K562 (cell line): ENCODE measurements around the gene DNM1. TPM values are rescaled to one million over a fixed set of nuclear protein-coding genes. Genes with fewer than 3 reads are reported as not detected.

Experiments
- ATAC-seq: fragments of 200-7000 bp; cut with Tn5 transposase; 3 replicates; pipeline ENCODE4 v1.9.1; 2020; ENCODE audit warnings: moderate library complexity
- BruUV-seq: library from RNA; stranded (reverse); fragments of 400-500 nt; replicated peaks from 2 replicates; lab custom pipeline; 2021; lab: Mats Ljungman, UMichigan
- CTCF ChIA-PET: fragments of 300-600 bp; formaldehyde crosslinking; extraction: SDS; loops from one replicate; lab custom pipeline; 2021; ENCODE audit warnings: low intra/inter-chr PET ratio; lab: Yijun Ruan, JAX
- POLR2A ChIA-PET: fragments of 300-600, 350-650 bp; sonication (Branson Sonifier 250); formaldehyde crosslinking; extraction: SDS; loops from one replicate; lab custom pipeline; 2021; ENCODE audit warnings: antibody characterized with exemption, inconsistent platforms; lab: Yijun Ruan, JAX
- DNase-seq, 4 experiments: peaks; one replicate each; pipeline versions ENCODE4 v3.0.0 to v3.0.0-alpha.2; 2011 to 2018; ENCODE audit warnings: low spot score in 3 of 4, mixed read lengths in 3 of 4; ENCODE audit errors: extremely low read depth in 1 of 4
- FAIRE-seq: peaks from 2 replicates; lab custom pipeline; 2011; peaks lifted over from hg19 to GRCh38; lab: Jason Lieb, UNC
- H2AFZ ChIP-seq: 2 replicates; pipeline ENCODE4 v1.6.0; 2011; ENCODE audit warnings: low read depth, low read length, control low read depth, inconsistent platforms
- H3K27ac ChIP-seq: fragments of 200-600 bp; 3 replicates; pipeline ENCODE4 v1.8.0; 2011; ENCODE audit warnings: low read depth, mild to moderate bottlenecking, control low read depth, inconsistent platforms, low read length, moderate library complexity, mixed read lengths; ENCODE audit errors: extremely low read depth
- H3K27me3 ChIP-seq, 2 experiments: fragments of 300-600 bp in 1 of 2; 2 replicates in 1 of 2; 3 replicates in 1 of 2; pipeline versions ENCODE4 v1.6.0 to v1.8.0; 2011; ENCODE audit warnings: inconsistent platforms in 2 of 2, low read length in 2 of 2, mild to moderate bottlenecking in 1 of 2, mixed read lengths in 1 of 2, moderate library complexity in 1 of 2; ENCODE audit not compliant: control insufficient read depth in 2 of 2, insufficient read depth in 2 of 2
- H3K36me3 ChIP-seq: fragments of 300-600 bp; 3 replicates; pipeline ENCODE4 v1.8.0; 2011; ENCODE audit warnings: mild to moderate bottlenecking, low read length, inconsistent platforms; ENCODE audit not compliant: control insufficient read depth, insufficient read depth
- H3K4me1 ChIP-seq, 2 experiments: fragments of 200-600 bp in 1 of 2; replicated peaks in 1 of 2; 2 replicates in 1 of 2; 3 replicates in 1 of 2; pipeline versions ENCODE4 v1.5.1 to v1.8.0; 2011; ENCODE audit warnings: inconsistent platforms in 2 of 2, low read length in 2 of 2, mild to moderate bottlenecking in 1 of 2, mixed read lengths in 1 of 2, moderate library complexity in 1 of 2; ENCODE audit not compliant: control insufficient read depth in 2 of 2, insufficient read depth in 2 of 2
- H3K4me2 ChIP-seq: 2 replicates; pipeline ENCODE4 v1.6.1; 2011; ENCODE audit warnings: low read length, control low read depth, inconsistent platforms, mixed read lengths; ENCODE audit not compliant: insufficient read depth
- H3K4me3 ChIP-seq: fragments of 200-600 bp; sonication (generic), shearing (Covaris generic); 2 replicates; pipeline ENCODE4 v1.5.1; 2016; ENCODE audit warnings: control low read depth, inconsistent platforms
- H3K79me2 ChIP-seq: fragments of 200-600 bp; 3 replicates; pipeline ENCODE4 v1.8.0; 2011; ENCODE audit warnings: low read length, inconsistent platforms; ENCODE audit not compliant: control insufficient read depth, insufficient read depth
- H3K9ac ChIP-seq, 2 experiments: 2 replicates each; pipeline versions ENCODE4 v1.6.0 to v1.6.1; 2011; ENCODE audit warnings: low read depth in 2 of 2, low read length in 2 of 2, control low read depth in 1 of 2, inconsistent platforms in 1 of 2, mild to moderate bottlenecking in 1 of 2, mixed read lengths in 1 of 2; ENCODE audit not compliant: insufficient read depth in 1 of 2
- H3K9me1 ChIP-seq: one replicate; pipeline ENCODE4 v1.6.0; 2011; ENCODE audit warnings: inconsistent platforms, mild to moderate bottlenecking, low read length, moderate library complexity; ENCODE audit not compliant: control insufficient read depth, insufficient read depth
- H3K9me3 ChIP-seq: replicated peaks from 2 replicates; pipeline ENCODE4 v1.5.1; 2011; ENCODE audit warnings: low read depth, low read length, inconsistent platforms; ENCODE audit not compliant: control insufficient read depth, insufficient read depth
- H4K20me1 ChIP-seq: replicated peaks from 2 replicates; pipeline ENCODE4 v1.6.1; 2011; ENCODE audit warnings: low read length, inconsistent platforms, mixed read lengths; ENCODE audit not compliant: control insufficient read depth, insufficient read depth
- ATF1 ChIP-seq, 2 experiments: fragments of 450-650 bp in 1 of 2; IDR thresholded peaks; 2 replicates each; pipeline ENCODE4 v1.6.1; 2016; ENCODE audit warnings: missing compliant biosample characterization in 1 of 2, missing genetic modification characterization in 1 of 2
- BACH1 ChIP-seq: fragments of 200-800 bp; sonication (Bioruptor generic); IDR thresholded peaks from 2 replicates; pipeline ENCODE4 v1.6.1; 2016; ENCODE audit warnings: missing genetic modification characterization, missing compliant biosample characterization
- BRCA1 ChIP-seq, 2 experiments: fragments of 450-650 bp in 1 of 2; sonication (generic) in 1 of 2; formaldehyde crosslinking in 1 of 2; IDR thresholded peaks; 2 replicates each; pipeline versions ENCODE4 v1.5.0 to v1.6.1; 2017 to 2020; ENCODE audit warnings: mild to moderate bottlenecking in 1 of 2, missing genetic modification reagents in 1 of 2
- CEBPB ChIP-seq: fragments of 450-650 bp; IDR thresholded peaks from 2 replicates; pipeline ENCODE4 v1.6.1; 2016; ENCODE audit warnings: missing genetic modification characterization, missing compliant biosample characterization
- CEBPG ChIP-seq, 3 experiments: fragments of 200-800 bp in 1 of 3; sonication (Bioruptor generic) in 1 of 3; sonication (generic) in 1 of 3; formaldehyde crosslinking in 1 of 3; IDR thresholded peaks in 2 of 3; conservative IDR thresholded peaks in 1 of 3; 2 replicates each; pipeline versions ENCODE4 v1.6.1 to v1.8.0; 2016 to 2022; ENCODE audit warnings: missing compliant biosample characterization in 2 of 3, missing genetic modification characterization in 2 of 3, mild to moderate bottlenecking in 1 of 3, missing genetic modification reagents in 1 of 3
- CHD2 ChIP-seq: IDR thresholded peaks from 2 replicates; pipeline ENCODE4 v1.6.1; 2011; ENCODE audit warnings: low read depth, low read length
- CREB1 ChIP-seq, 2 experiments: sonication (generic) in 1 of 2; formaldehyde crosslinking in 1 of 2; IDR thresholded peaks; 2 replicates each; pipeline versions ENCODE4 v1.6.1 to v1.8.0; 2012 to 2022; ENCODE audit warnings: inconsistent platforms in 1 of 2, mild to moderate bottlenecking in 1 of 2, missing genetic modification reagents in 1 of 2, moderate library complexity in 1 of 2
- E2F3 ChIP-seq: fragments of 250-450 bp; sonication (Bioruptor Pico); IDR thresholded peaks from 2 replicates; pipeline ENCODE4 v1.4.0; 2020; ENCODE audit warnings: mild to moderate bottlenecking
- E2F5 ChIP-seq: sonication (generic); formaldehyde crosslinking; IDR thresholded peaks from 2 replicates; pipeline ENCODE4 v1.8.0; 2022; ENCODE audit warnings: mild to moderate bottlenecking, missing genetic modification reagents
- EP300 ChIP-seq: IDR thresholded peaks from 2 replicates; pipeline ENCODE4 v1.6.1; 2012; ENCODE audit warnings: low read length, improper control_type of control experiment
- FOXJ2 ChIP-seq: fragments of 200-800 bp; sonication (Bioruptor generic); IDR thresholded peaks from 2 replicates; pipeline ENCODE4 v1.6.1; 2016; ENCODE audit warnings: missing genetic modification characterization, missing compliant biosample characterization
- GTF2F1 ChIP-seq: IDR thresholded peaks from 2 replicates; pipeline ENCODE4 v1.6.1; 2011; ENCODE audit warnings: low read depth, low read length, improper control_type of control experiment
- NR1H2 ChIP-seq: sonication (generic); formaldehyde crosslinking; IDR thresholded peaks from 2 replicates; pipeline ENCODE4 v1.4.0; 2020; ENCODE audit warnings: mild to moderate bottlenecking, missing genetic modification reagents
- RNF2 ChIP-seq: sonication (generic); IDR thresholded peaks from 2 replicates; pipeline ENCODE4 v1.6.1; 2016
- SMARCA5 ChIP-seq: fragments of 450-650 bp; IDR thresholded peaks from 2 replicates; pipeline ENCODE4 v1.6.1; 2016
- ZNF354B ChIP-seq: fragments of 250-450 bp; sonication (Bioruptor Pico); IDR thresholded peaks from 2 replicates; pipeline ENCODE4 v1.4.0; 2020
- ZNF740 ChIP-seq, 3 experiments: fragments of 200-800 bp in 1 of 3; sonication (Bioruptor generic) in 1 of 3; sonication (generic) in 1 of 3; formaldehyde crosslinking in 1 of 3; IDR thresholded peaks; 2 replicates each; pipeline versions ENCODE4 v1.6.1 to v1.8.0; 2016 to 2022; ENCODE audit warnings: mild to moderate bottlenecking in 2 of 3, missing compliant biosample characterization in 2 of 3, missing genetic modification characterization in 2 of 3, missing genetic modification reagents in 1 of 3
- WGBS: fragments of 100-300 bp; shearing (Covaris generic); methylation state at CpG from one replicate; pipeline ENCODE4 v1.1.6; 2016; ENCODE audit warnings: low coverage, mixed read lengths; ENCODE audit not compliant: insufficient coverage; ENCODE audit errors: missing lambda C conversion rate; 5-methylcytosine and 5-hydroxymethylcytosine counted together
- in situ Hi-C: fragments of 300-500 bp; cut with MboI; formaldehyde crosslinking; loops from 4 replicates; pipeline ENCODE4 v1.15.0; 2018; ENCODE audit warnings: inconsistent platforms, mixed read lengths
- intact Hi-C: fragments of 100-400 bp; cut with micrococcal nuclease; formaldehyde crosslinking; loops from 2 replicates; pipeline ENCODE4 v1.14.2; 2022
- polyA plus RNA-seq, 8 experiments: library from polyadenylated mRNA; depleted of rRNA in 4 of 8; stranded (reverse) in 5 of 8; unstranded in 3 of 8; fragments of >200 nt; fragmentation: Nextera tagmentation in 2 of 8; fragmentation: Illumina TruSeq in 1 of 8; extraction: Ambion mirVana in 2 of 8; extraction: Trizol in 1 of 8; gene quantifications; 2 replicates each; pipeline versions ENCODE4 v1.2.1 to v1.2.3, GENCODE V29; 2011 to 2014; ENCODE audit warnings: inconsistent platforms in 1 of 8, missing spikeins in 1 of 8
- total RNA-seq, 7 experiments: library from RNA; depleted of rRNA in 6 of 7; stranded (reverse); fragments of >200 nt in 6 of 7; fragmentation: Illumina TruSeq in 2 of 7; extraction: Trizol in 2 of 7; gene quantifications; 2 replicates each; pipeline versions ENCODE4 v1.2.1 to v1.2.3, GENCODE V29; 2011 to 2021; ENCODE audit warnings: low replicate concordance in 1 of 7

The DNM1 gene
- total and polyA plus RNA-seq, 9 of the 15 experiments (the other 6 are each of a cell fraction or from before 2014, with no cell fraction given), result 0.39 to 23.1 (median 9.1) TPM

- POLR2A ChIA-PET, result interaction anchor here (0.6 to 3.4 kb wide), 3 partner anchors 10 to 1067 kb away, joined by 3 to 24 read pairs (median 3); no protein-coding TSS in a partner anchor
- FAIRE-seq (peak; percentile 52), DNase-seq (peak in 2 of 4 experiments; percentile 18 to 51), ATAC-seq (no peak)
- TF ChIP-seq BRCA1 (IDR thresholded peaks at IDR 0.05) (no peak), BRCA1 (CRISPR knock-in tag; IDR thresholded peaks at IDR 0.05) (no peak), E2F5 (no peak), FOXJ2 (tag) (no peak), CHD2 (no peak), RNF2 (no peak), GTF2F1 (no peak), CREB1 (IDR thresholded peaks at IDR 0.05) (peak; percentile 37; the same call in 1 of the 2 replicates), CREB1 (CRISPR knock-in tag; IDR thresholded peaks at IDR 0.05) (no peak), CEBPB (tag) (peak; percentile 86), ZNF740 (CRISPR knock-in tag; IDR thresholded peaks at IDR 0.05) (no peak), ZNF740 (tag; IDR thresholded peaks at IDR 0.05) (no peak), EP300 (no peak), NR1H2 (CRISPR knock-in tag) (no peak), SMARCA5 (no peak), ZNF354B (CRISPR knock-in tag) (no peak), CEBPG (CRISPR knock-in tag; IDR thresholded peaks at IDR 0.05) (no peak), CEBPG (tag; conservative IDR thresholded peaks at IDR 0.05 in 1 of 2, IDR thresholded peaks at IDR 0.05 in 1 of 2) (no peak), E2F3 (peak; percentile 22; the same call in 1 of the 2 replicates), BACH1 (tag) (no peak), ATF1 (CRISPR knock-in tag; IDR thresholded peaks at IDR 0.05) (no peak), ATF1 (tag; IDR thresholded peaks at IDR 0.05) (peak; percentile 39; the same call in 1 of the 2 replicates)
- BruUV-seq, result TSS peak; percentile 52
- Histone ChIP-seq H3K9me3 (no peaks in the 10 kb centered on the region), H3K4me2 (peak overlapping the region; percentile 83), H3K9me1 (no peaks in the 10 kb centered on the region), H3K27ac (no peak overlapping the region), H3K4me3 (peak overlapping the region; percentile 72; the same call in 1 of the 2 replicates), H3K27me3 (no peaks in the 10 kb centered on the region), H3K4me1 (peaks cover 51 to 66% of the 10 kb centered on the region in 2 experiments), H3K36me3 (peaks cover 27% of the 10 kb centered on the region; the same call in 2 of the 3 replicates), H3K9ac (peak overlapping the region in 1 of 2 experiments; percentile 96; a peak in 1 of 4 replicates), H3K79me2 (peaks cover 29% of the 10 kb centered on the region; the same call in 2 of the 3 replicates), H2AFZ (no peak overlapping the region), H4K20me1 (peaks cover 5% of the 10 kb centered on the region; the same call in 1 of the 2 replicates)
- in situ Hi-C loops (no loop called here), intact Hi-C loops (loop anchor here (2.0 kb wide), 1 partner anchor 25 kb away; the partner anchor contains the start of genes GOLGA2 and SWI5)
- WGBS, result 58% methylated on average over 3 of the region's 3 CpGs
- CTCF ChIA-PET, result no interaction called here
Measured at GRCh38 chr9:128251732-128252100, 48.5 kb downstream of the DNM1 start.
